A549 (cell line): ENCODE measurements around the gene LRRC4.

Experiments
- BCL3 ChIP-seq: fragments of >200 bp; sonication (Bioruptor Twin); formaldehyde crosslinking; IDR thresholded peaks from 3 replicates; pipeline ENCODE4 v1.6.1; 2016
- CTCF ChIP-seq: fragments of >200 bp; sonication (Bioruptor Twin); formaldehyde crosslinking; IDR thresholded peaks from 3 replicates; pipeline ENCODE4 v1.5.1; 2016
- MAX ChIP-seq: IDR thresholded peaks from 2 replicates; pipeline ENCODE4 v1.6.1; 2012
- POLR2A ChIP-seq: IDR thresholded peaks from 2 replicates; pipeline ENCODE4 v1.6.1; 2012; ENCODE audit warnings: mild to moderate bottlenecking, low read length
- REST ChIP-seq: fragments of 200-600 bp; sonication (generic); IDR thresholded peaks from 2 replicates; pipeline ENCODE4 v1.6.1; 2016; ENCODE audit warnings: antibody characterized with exemption, mild to moderate bottlenecking, moderate library complexity

- TF ChIP-seq MAX: no peak
- no peak for TF ChIP-seq BCL3
- TF ChIP-seq POLR2A: no peak
- no peak for TF ChIP-seq CTCF
- TF ChIP-seq REST: no peak
Measured at GRCh38 chr7:128041203-128041602, 10.0 kb upstream of the LRRC4 start.
